GM12878 (cell line): ENCODE measurements around the gene SOX6. TPM values are rescaled to one million over a fixed set of nuclear protein-coding genes. Genes with fewer than 3 reads are reported as not detected.

Experiments
- ATAC-seq: fragments of 200-7000 bp; cut with Tn5 transposase; 3 replicates; pipeline ENCODE4 v1.9.1; 2020; ENCODE audit warnings: mild to moderate bottlenecking, moderate library complexity
- BruUV-seq: library from RNA; stranded (reverse); fragments of 400-500 nt; replicated peaks from 2 replicates; lab custom pipeline; 2021; lab: Mats Ljungman, UMichigan
- CTCF ChIA-PET: fragments of 300-600 bp; sonication (Branson Sonifier 250); formaldehyde crosslinking; extraction: SDS; loops from one replicate; lab custom pipeline; 2021; ENCODE audit warnings: inconsistent platforms; lab: Yijun Ruan, JAX
- POLR2A ChIA-PET: fragments of 350-600 bp; formaldehyde crosslinking; extraction: SDS; loops from one replicate; lab custom pipeline; 2021; ENCODE audit warnings: inconsistent platforms; lab: Charles Lee
- RAD21 ChIA-PET: fragments of 300-600 bp; sonication (Branson Sonifier 250); formaldehyde crosslinking; loops from one replicate; lab custom pipeline; 2023; ENCODE audit warnings: antibody characterized with exemption; ENCODE audit not compliant: unreplicated experiment; lab: Charles Lee
- SMC1A ChIA-PET: fragments of 300-600 bp; sonication (Branson Sonifier 250); formaldehyde crosslinking; loops from one replicate; lab custom pipeline; 2023; ENCODE audit not compliant: unreplicated experiment, uncharacterized antibody; lab: Charles Lee
- DNase-seq: peaks from one replicate; pipeline ENCODE4 v3.0.0-alpha.2; 2011; ENCODE audit warnings: low read depth, low spot score
- FAIRE-seq: peaks from 3 replicates; lab custom pipeline; 2011; peaks lifted over from hg19 to GRCh38; lab: Jason Lieb, UNC
- H2AFZ ChIP-seq: 2 replicates; pipeline ENCODE4 v1.6.0; 2011; ENCODE audit warnings: low read depth, low read length, control low read depth; ENCODE audit not compliant: control insufficient read depth
- H3K27ac ChIP-seq: 2 replicates; pipeline ENCODE4 v1.5.1; 2011; ENCODE audit warnings: control low read depth; ENCODE audit not compliant: control insufficient read depth, insufficient read depth
- H3K27me3 ChIP-seq, 2 experiments: replicated peaks in 1 of 2; 2 replicates each; pipeline versions ENCODE4 v1.6.0 to v1.6.1; 2011; ENCODE audit warnings: low read length in 1 of 2; ENCODE audit not compliant: control insufficient read depth in 2 of 2, insufficient read depth in 2 of 2
- H3K36me3 ChIP-seq, 2 experiments: 2 replicates each; pipeline ENCODE4 v1.5.1; 2011; ENCODE audit warnings: low read length in 1 of 2; ENCODE audit not compliant: control insufficient read depth in 2 of 2, insufficient read depth in 2 of 2
- H3K4me1 ChIP-seq: 2 replicates; pipeline ENCODE4 v1.6.1; 2011; ENCODE audit warnings: mild to moderate bottlenecking, low read length, moderate library complexity, mixed read lengths; ENCODE audit not compliant: control insufficient read depth, insufficient read depth
- H3K4me2 ChIP-seq: 2 replicates; pipeline ENCODE4 v1.6.0; 2011; ENCODE audit warnings: control low read depth; ENCODE audit not compliant: control insufficient read depth, insufficient read depth
- H3K4me3 ChIP-seq: fragments of 200-600 bp; sonication (generic); 2 replicates; pipeline ENCODE4 v1.5.1; 2016
- H3K79me2 ChIP-seq: 2 replicates; pipeline ENCODE4 v1.6.0; 2011; ENCODE audit warnings: low read length; ENCODE audit not compliant: control insufficient read depth, insufficient read depth
- H3K9ac ChIP-seq: 2 replicates; pipeline ENCODE4 v1.8.0; 2011; ENCODE audit warnings: low read length, control low read depth, mixed read lengths; ENCODE audit not compliant: control insufficient read depth, insufficient read depth
- H3K9me3 ChIP-seq: replicated peaks from 3 replicates; pipeline ENCODE4 v1.5.1; 2011; ENCODE audit warnings: mild to moderate bottlenecking, low read length; ENCODE audit not compliant: control insufficient read depth, insufficient read depth
- H4K20me1 ChIP-seq: 2 replicates; pipeline ENCODE4 v1.6.0; 2011; ENCODE audit not compliant: control insufficient read depth, insufficient read depth
- DPF2 ChIP-seq: fragments of 450-650 bp; IDR thresholded peaks from 2 replicates; pipeline ENCODE4 v1.6.1; 2017; ENCODE audit warnings: mild to moderate bottlenecking
- IKZF2 ChIP-seq, 2 experiments: fragments of 450-650 bp; IDR thresholded peaks; 2 replicates each; pipeline ENCODE4 v1.6.1; 2017; ENCODE audit warnings: mild to moderate bottlenecking in 2 of 2, moderate library complexity in 2 of 2
- ZBTB40 ChIP-seq: fragments of 450-650 bp; IDR thresholded peaks from 2 replicates; pipeline ENCODE4 v1.6.1; 2016; ENCODE audit warnings: mild to moderate bottlenecking, moderate library complexity, borderline replicate concordance
- ZNF274 ChIP-seq: IDR thresholded peaks from one replicate; pipeline ENCODE4 v1.8.0; 2011; ENCODE audit not compliant: insufficient read length, insufficient read depth
- WGBS: methylation state at CpG from one replicate; pipeline ENCODE4 v1.1.6; 2016; ENCODE audit warnings: low lambda C conversion rate; ENCODE audit not compliant: insufficient replicate concordance, insufficient coverage; ENCODE audit errors: missing lambda C conversion rate; 5-methylcytosine and 5-hydroxymethylcytosine counted together
- in situ Hi-C: fragments of 300-500 bp; cut with MboI; formaldehyde crosslinking; loops from 9 replicates; pipeline ENCODE4 v1.14.3; 2018; ENCODE audit warnings: mixed read lengths
- intact Hi-C: fragments of 100-400 bp; cut with micrococcal nuclease; formaldehyde crosslinking; loops from one replicate; pipeline ENCODE4 v1.14.2; 2022; ENCODE audit not compliant: unreplicated experiment
- polyA plus RNA-seq, 11 experiments: library from polyadenylated mRNA; depleted of rRNA in 4 of 11; unstranded in 6 of 11; stranded (reverse) in 5 of 11; fragments of >200 nt; fragmentation: Nextera tagmentation in 4 of 11; fragmentation: Illumina TruSeq in 1 of 11; extraction: Ambion mirVana in 4 of 11; extraction: Trizol in 1 of 11; gene quantifications; 1 replicate in 1 of 11; 2 replicates in 10 of 11; pipeline versions ENCODE4 v1.2.1 to v1.2.3, GENCODE V29; 2011 to 2016; ENCODE audit warnings: inconsistent platforms in 2 of 11, missing spikeins in 2 of 11, low read depth in 1 of 11
- total RNA-seq, 4 experiments: library from RNA; depleted of rRNA in 3 of 4; stranded (reverse); fragments of >200 nt in 3 of 4; fragmentation: Illumina TruSeq in 1 of 4; extraction: Trizol in 1 of 4; gene quantifications; 2 replicates each; pipeline versions ENCODE4 v1.2.1 to v1.2.3, GENCODE V29; 2013 to 2021

SOX6 gene
- total and polyA plus RNA-seq, 10 of the 15 experiments (the other 5 are each of a cell fraction or from before 2014, with no cell fraction given): 0.03 to 0.71 (median 0.29) TPM; not detected in 4

DNA sequence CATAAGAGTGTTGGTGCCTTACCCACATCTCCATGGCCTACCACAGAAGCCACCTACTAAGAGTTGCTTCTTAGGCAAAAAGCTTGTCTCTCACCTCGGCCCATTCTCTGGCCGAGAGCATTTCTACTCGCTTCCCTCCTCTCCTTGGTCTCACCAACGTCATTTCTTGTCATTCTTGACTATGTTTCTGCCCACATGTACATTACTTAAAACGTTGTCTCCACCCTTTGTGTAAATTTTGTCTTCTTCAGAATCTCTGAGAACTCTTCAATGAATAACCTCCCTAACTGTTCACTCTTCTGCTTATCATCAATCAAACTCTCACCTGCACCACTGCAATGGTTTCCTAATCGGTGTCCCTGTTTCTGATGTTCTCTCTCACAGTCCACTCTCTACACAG is 20.1 kb downstream of the SOX6 start:
- Histone ChIP-seq H3K4me3 (no peak overlapping the region), H3K4me1 (no peaks in the 10 kb centered on the region), H2AFZ (no peak overlapping the region), H3K27me3 (no peaks in the 10 kb centered on the region), H3K36me3 (no peaks in the 10 kb centered on the region), H4K20me1 (no peaks in the 10 kb centered on the region), H3K27ac (no peak overlapping the region), H3K79me2 (no peaks in the 10 kb centered on the region), H3K4me2 (no peak overlapping the region), H3K9ac (no peak overlapping the region), H3K9me3 (no peaks in the 10 kb centered on the region)
- POLR2A ChIA-PET: no interaction called here
- SMC1A ChIA-PET: no interaction called here
- 0% methylated on average over 5 of the region's 6 CpGs for WGBS
- RAD21 ChIA-PET: no interaction called here
- FAIRE-seq (no peak), ATAC-seq (no peak; the same call in 2 of the 3 replicates), DNase-seq (no peak)
- BruUV-seq: no TSS peak
- intact Hi-C loops: no loop called here
- in situ Hi-C loops: no loop called here
- CTCF ChIA-PET: interaction anchor here (0.6 kb wide), 1 partner anchor 50 kb away, joined by 3 read pairs; no protein-coding TSS in a partner anchor
- TF ChIP-seq DPF2 (no peak), ZNF274 (no peak), IKZF2 (IDR thresholded peaks at IDR 0.05) (no peak), ZBTB40 (no peak)
- TF ChIP-seq, all 136 proteins: peak for 0
